IPS-11a (cell line): ENCODE data around the gene KDM1B.
"Not testable (repeated sequence)": the region's sequence is repeated elsewhere in the genome, so short reads cannot be mapped to it uniquely, and the experiment has no call there.

ENCODE experiments used
- H3K4me3 ChIP-seq: one replicate; pipeline ENCODE4 v1.5.1; 2013; ENCODE audit warnings: low read depth, low read length, control low read depth

Gene KDM1B

DNA sequence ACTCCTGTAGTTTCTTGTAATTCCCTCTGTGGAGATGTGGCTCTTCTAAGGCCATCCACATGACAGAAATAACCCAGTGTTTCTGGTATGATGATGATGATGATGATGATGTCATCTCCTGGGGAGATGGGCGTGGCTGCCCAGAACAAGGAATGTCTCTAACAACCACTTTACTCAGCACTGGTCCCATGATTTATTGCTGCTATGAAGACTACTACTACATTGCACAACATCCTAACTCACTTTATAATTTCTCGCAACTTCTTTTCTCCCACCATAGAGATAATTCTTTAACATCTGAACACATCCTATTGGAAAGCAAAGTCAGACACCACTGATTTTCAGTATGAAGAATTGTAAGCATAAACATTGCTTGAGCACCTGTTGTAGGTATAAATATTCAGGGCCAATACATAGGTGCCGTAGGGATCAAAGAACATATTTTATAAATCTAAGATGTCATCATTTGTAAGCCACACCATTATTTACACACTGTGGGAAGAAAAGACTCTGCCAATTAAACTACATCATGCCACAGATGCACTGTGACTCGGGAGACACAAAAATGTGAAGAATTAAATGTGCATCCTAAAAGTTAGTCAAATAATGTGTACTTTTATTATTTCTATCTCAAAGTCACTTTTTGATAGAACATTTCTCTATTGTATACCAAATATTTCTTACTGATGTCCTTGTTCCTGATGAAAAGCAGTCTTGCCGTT lies 6.8 kb upstream of the KDM1B start:
- H3K4me3 ChIP-seq, result no peak overlapping the region

- H3K4me3 ChIP-seq, result not testable (repeated sequence)
These were observed 3.8 kb upstream of the KDM1B start for GRCh38 chr6:18151391-18151790.

GRCh38 chr6:18151801-18152200 lies 3.4 kb upstream of the KDM1B start:
- H3K4me3 ChIP-seq, result no peak overlapping the region

DNA sequence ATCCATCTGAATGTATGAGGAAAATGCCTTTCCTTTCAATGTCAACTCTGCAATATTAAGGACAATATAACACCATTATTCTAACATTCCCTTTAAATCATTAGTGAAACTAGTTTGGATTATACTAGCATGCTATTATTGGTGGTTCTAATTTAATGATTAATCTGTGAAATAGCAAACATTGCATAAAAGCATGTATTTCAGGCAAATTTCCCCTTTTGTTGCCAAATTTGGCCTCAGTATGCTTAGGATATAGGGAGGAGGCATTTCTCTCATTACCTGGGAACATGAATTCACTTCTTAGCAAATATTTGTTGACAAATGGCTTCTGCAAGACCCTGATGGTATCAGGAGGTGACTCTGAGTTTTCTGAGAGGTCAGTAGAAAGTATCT lies 1.9 kb upstream of the KDM1B start:
- no peak overlapping the region for H3K4me3 ChIP-seq

DNA sequence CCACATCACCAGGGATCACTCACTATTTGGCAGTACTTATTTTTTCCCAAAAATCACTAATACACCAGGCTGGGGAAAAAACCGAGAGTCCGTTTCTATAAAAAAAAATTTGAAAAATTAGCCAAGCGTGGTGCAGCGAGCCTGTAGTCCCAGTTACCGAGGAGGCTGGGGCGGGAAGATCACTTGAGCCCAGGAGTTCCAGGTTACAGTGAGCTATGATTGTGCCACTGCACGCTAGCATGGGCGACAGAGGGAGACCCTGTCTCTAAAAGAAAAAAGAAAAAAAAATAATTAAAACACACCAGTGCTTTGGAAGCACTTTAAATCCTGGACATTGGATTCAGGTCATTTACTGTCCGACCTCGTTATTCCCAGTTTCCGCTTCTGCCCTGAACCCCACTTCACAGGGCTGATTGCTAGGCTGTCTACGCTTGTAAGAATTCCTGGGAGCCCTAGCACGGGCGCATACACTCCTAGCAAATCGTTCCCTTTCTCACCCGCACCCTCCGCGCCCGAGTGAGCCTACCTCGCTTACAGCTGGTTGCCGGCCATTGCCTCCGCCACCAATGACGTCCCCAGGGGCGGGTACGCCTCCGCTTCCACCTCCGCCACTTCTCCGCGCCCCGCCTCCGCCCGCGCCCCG lies 594 bp upstream of the KDM1B start, which contains the start of gene TPMT:
TPMT (minus strand) TSS at position 571 of the 643 bp plus-strand sequence. CDS start 5,950 bp downstream, outside the sequence.
- peak within 1 kb of the TSS; percentile 91 for H3K4me3 ChIP-seq

DNA sequence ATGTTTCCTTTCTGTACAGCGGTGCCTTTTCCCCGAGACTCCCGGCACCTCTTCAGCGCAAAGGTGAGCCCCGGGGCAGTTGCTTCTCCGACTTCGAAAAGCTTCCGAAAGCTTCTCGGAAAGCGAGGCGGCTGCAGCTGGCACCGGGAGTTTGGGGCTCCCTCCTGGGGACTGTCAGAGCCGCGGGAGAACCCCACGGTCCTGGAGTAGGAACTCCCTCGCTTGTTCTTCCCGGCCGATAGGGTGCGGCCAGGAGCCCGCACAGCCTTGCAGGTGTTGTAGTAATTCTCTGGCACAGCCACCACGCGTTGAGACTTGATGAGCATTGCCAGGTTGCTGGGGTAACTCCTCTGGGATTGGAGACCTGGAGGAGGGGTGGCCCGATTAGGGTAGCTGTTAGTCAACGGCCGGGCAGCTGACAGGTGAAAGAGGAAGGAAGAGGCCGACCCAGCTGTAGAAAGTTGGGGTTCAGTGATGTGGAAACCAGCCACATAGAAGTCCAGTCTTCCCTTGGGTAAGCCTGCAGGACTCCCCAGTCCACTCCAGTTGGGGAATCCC lies 721 bp downstream of the KDM1B start:
- H3K4me3 ChIP-seq, result peak overlapping the region; percentile 83

DNA sequence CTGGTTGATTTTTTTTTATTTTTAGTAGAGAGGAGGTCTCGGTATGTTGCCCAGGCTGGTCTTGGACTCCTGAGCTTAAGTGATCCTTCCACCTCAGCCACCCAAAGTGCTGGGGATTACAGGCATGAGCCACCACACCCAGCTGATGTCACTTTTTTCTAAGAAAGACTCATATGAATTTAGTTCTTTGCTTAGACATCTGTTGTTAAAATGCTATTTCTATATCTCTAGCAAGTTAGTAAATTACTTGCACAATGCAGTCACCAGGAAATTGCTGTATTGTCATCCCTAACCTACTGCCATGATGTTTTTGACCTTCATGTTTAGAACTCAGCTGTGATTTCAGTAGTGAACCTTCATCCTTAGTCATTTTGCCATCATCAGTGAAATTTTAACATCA lies 5.7 kb downstream of the KDM1B start:
- no peak overlapping the region for H3K4me3 ChIP-seq

DNA sequence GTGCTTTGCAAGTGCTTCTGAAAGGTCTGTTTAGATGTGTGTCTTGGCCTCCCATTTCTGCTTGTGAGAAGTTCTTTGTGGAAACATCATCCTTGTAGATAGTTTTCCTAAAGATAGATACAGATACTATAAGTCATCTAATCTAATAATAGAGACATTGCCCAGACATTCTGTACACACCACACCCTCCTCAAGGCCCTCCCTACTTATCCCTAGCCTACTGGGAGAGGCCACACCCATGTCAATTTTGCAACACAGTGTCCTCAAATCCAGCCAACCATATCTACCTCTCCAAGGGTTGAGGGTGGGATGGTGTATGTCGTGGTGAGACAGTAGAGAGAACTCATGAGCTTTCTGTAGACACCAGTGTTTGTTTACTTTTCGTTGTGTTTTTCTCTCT lies 6.2 kb downstream of the KDM1B start:
- H3K4me3 ChIP-seq, result no peak overlapping the region

DNA sequence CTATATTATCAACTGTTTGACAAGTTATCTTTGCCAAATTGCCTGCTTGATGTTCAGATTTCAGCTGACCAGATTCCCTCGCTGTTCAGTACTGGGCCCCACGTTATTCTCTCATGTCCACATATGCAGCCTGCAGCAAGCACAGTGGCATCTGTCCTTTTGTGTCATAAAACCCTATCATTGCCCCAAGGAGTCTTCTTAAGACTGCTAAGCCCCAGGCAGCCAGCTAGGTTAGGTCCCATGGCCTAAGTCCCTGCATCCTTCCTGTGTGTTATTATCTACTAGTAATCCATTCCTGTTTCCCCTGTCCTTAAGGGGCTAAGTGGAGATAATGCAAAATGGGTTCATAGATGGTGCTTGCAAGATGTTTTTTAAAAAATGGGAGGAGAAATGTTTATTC lies 7.2 kb downstream of the KDM1B start:
- H3K4me3 ChIP-seq, result no peak overlapping the region

GRCh38 chr6:18165751-18166150 lies 10.5 kb downstream of the KDM1B start:
- H3K4me3 ChIP-seq, result no peak overlapping the region

DNA sequence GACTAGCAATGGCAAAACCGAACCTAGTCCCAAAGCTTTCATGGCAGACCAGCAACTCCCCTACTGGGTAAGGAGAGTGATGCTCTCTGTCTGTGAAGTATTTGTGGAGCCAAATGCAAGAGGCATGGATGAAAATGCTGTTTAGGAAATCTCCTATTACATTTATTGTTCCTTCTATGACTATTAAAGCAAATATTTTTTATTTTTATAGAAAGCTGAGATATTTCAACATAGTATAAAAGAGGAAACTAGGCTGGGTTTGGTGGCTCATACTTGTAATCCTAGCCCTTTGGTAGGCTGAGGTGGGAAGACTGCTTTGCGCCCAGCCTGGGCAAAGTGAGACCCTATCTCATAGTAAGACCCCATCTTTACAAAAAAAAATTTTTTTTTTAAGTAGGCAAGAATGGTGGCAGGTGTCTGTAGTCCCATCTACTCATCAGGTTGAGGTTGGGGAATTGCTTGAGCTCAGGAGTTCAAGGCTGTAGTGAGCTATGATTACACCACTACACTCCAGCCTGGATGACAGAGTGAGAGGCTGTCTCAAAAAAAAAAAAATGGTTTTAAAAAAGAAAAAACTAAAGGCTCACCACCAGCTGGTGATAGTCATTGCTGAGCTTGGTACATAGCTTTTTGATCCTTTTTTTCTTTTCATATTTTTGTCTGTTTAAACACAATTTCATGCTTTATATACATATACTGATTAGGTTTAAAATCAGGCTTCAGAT lies 11.3 kb downstream of the KDM1B start:
- no peak overlapping the region for H3K4me3 ChIP-seq

- no peak overlapping the region for H3K4me3 ChIP-seq
These were observed 13.0 kb downstream of the KDM1B start for GRCh38 chr6:18168264-18168663.

- H3K4me3 ChIP-seq, result no peak overlapping the region
These were observed 16.6 kb downstream of the KDM1B start for GRCh38 chr6:18171871-18172270.

GRCh38 chr6:18176198-18176597 lies 21.0 kb downstream of the KDM1B start:
- not testable (repeated sequence) for H3K4me3 ChIP-seq

- H3K4me3 ChIP-seq, result no peak overlapping the region
These were observed 22.2 kb downstream of the KDM1B start for GRCh38 chr6:18177286-18177965.

- no peak overlapping the region for H3K4me3 ChIP-seq
These were observed 23.9 kb downstream of the KDM1B start for GRCh38 chr6:18178960-18179615.

DNA sequence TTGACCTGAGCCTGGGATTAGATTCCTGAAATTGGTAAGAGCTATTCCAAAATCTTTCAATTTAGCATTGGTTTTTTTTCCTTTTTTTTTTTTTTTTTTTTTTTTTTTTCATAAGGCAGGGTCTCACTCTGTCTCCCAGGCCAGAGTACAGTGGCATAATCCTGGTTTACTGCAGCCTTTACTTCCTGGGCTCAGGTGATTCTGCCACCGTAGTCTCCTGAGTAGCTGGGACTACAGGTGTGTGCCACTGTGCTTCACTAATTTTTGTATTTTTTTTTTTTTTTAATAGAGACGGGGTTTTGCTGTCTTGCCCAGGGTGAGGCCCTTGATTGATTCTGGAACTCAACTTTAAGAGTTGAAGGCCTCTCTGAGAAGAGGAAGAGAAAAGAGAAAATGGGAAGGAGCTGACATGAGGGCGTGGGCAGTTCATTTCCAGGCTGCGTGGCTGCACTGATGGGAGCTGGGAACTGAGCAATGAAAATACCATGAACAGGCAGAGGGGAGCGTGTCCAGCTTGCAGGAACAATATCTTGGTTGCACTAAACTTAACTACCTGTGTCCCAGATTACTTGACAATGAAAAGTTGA lies 24.6 kb downstream of the KDM1B start:
- no peak overlapping the region for H3K4me3 ChIP-seq

- H3K4me3 ChIP-seq, result no peak overlapping the region
These were observed 27.3 kb downstream of the KDM1B start for GRCh38 chr6:18182568-18182967.

GRCh38 chr6:18183766-18184165 lies 28.5 kb downstream of the KDM1B start:
- H3K4me3 ChIP-seq, result no peak overlapping the region

GRCh38 chr6:18185624-18186023 lies 30.4 kb downstream of the KDM1B start:
- H3K4me3 ChIP-seq, result no peak overlapping the region
